ENCODE results near the gene SLC5A10.

- no peak for TF ChIP-seq CTCF (IDR thresholded peaks at IDR 0.05; ENCODE audit: insufficient read depth, low read length)
- no peak for TF ChIP-seq POLR2AphosphoS5 (IDR thresholded peaks at IDR 0.05; ENCODE audit: low read depth)
- TF ChIP-seq, protein P1, sequence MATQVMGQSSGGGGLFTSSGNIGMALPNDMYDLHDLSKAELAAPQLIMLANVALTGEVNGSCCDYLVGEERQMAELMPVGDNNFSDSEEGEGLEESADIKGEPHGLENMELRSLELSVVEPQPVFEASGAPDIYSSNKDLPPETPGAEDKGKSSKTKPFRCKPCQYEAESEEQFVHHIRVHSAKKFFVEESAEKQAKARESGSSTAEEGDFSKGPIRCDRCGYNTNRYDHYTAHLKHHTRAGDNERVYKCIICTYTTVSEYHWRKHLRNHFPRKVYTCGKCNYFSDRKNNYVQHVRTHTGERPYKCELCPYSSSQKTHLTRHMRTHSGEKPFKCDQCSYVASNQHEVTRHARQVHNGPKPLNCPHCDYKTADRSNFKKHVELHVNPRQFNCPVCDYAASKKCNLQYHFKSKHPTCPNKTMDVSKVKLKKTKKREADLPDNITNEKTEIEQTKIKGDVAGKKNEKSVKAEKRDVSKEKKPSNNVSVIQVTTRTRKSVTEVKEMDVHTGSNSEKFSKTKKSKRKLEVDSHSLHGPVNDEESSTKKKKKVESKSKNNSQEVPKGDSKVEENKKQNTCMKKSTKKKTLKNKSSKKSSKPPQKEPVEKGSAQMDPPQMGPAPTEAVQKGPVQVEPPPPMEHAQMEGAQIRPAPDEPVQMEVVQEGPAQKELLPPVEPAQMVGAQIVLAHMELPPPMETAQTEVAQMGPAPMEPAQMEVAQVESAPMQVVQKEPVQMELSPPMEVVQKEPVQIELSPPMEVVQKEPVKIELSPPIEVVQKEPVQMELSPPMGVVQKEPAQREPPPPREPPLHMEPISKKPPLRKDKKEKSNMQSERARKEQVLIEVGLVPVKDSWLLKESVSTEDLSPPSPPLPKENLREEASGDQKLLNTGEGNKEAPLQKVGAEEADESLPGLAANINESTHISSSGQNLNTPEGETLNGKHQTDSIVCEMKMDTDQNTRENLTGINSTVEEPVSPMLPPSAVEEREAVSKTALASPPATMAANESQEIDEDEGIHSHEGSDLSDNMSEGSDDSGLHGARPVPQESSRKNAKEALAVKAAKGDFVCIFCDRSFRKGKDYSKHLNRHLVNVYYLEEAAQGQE (IDR thresholded peaks at IDR 0.05; ENCODE audit: insufficient replicate concordance, low read depth): no peak
- no peak for TF ChIP-seq GABPA (IDR thresholded peaks at IDR 0.05; ENCODE audit: low read depth)
- no peak for TF ChIP-seq SPI1 (IDR thresholded peaks at IDR 0.05; ENCODE audit: borderline replicate concordance, low read depth)
These were observed 46.7 kb upstream of the SLC5A10 start for GRCh38 chr17:18905226-18905625.
